Measurements from ENCODE around the gene RPS28.
"Not testable (repeated sequence)": the region's sequence is repeated elsewhere in the genome, so short reads cannot be mapped to it uniquely, and the experiment has no call there.

DNA sequence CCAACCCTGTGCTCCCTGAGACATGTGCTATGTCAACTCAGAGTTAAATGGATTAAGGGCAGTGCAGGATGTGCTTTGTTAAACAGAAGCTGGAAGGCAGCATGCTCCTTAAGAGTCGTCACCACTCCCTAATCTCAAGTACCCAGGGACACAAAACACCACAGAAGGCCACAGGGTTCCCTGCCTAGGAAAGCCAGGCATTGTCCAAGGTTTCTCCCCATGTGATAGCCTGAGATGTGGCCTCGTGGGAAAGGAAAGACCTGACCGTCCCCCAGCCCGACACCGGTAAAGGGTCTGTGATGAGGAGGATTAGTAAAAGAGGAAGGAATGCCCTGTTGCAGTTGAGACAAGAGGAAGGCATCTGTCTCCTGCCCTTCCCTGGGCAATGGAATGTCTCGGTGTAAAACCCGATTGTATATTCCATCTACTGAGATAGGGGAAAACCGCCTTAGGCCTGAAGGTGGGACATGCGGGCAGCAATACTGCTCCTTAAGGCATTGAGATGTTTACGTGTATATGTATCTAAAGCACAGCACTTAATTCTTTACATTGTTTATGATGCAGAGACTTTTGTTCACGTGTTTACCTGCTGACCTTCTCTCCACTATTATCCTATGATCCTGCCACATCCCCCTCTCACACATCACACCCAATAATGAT, 6.2 kb upstream of the RPS28 start:
- TF ChIP-seq EZH2 (IDR thresholded peaks at IDR 0.05; ENCODE audit: borderline replicate concordance, low read depth, low read length, poor library complexity, severe bottlenecking) = not testable (repeated sequence)
- TF ChIP-seq, protein P1, sequence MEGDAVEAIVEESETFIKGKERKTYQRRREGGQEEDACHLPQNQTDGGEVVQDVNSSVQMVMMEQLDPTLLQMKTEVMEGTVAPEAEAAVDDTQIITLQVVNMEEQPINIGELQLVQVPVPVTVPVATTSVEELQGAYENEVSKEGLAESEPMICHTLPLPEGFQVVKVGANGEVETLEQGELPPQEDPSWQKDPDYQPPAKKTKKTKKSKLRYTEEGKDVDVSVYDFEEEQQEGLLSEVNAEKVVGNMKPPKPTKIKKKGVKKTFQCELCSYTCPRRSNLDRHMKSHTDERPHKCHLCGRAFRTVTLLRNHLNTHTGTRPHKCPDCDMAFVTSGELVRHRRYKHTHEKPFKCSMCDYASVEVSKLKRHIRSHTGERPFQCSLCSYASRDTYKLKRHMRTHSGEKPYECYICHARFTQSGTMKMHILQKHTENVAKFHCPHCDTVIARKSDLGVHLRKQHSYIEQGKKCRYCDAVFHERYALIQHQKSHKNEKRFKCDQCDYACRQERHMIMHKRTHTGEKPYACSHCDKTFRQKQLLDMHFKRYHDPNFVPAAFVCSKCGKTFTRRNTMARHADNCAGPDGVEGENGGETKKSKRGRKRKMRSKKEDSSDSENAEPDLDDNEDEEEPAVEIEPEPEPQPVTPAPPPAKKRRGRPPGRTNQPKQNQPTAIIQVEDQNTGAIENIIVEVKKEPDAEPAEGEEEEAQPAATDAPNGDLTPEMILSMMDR (conservative IDR thresholded peaks at IDR 0.05; ENCODE audit: low read depth, low read length) = not testable (repeated sequence)
